ENCODE data around the gene EEIG2.

DNA sequence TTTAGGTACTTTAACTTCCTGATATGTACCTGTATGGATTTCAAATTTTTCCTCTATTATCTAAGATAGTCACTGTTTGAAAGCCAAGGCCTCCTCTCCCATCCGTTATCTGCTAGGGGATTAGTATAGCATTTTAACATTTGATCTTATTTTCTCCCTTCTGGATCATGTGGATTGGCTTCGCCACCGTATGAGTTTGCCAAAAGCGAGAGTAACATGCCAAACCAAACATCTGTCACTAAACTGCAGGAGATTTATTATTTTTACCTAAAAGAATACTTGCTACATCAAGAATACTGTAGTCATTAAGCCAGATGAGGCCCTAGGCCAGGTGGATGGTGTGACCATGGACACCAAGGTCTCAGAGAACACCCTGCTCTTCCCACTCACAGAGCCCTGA, 28.5 kb upstream of the EEIG2 start:
- TF ChIP-seq POLR2A (IDR thresholded peaks at IDR 0.05) = no peak
- TF ChIP-seq, protein P1, sequence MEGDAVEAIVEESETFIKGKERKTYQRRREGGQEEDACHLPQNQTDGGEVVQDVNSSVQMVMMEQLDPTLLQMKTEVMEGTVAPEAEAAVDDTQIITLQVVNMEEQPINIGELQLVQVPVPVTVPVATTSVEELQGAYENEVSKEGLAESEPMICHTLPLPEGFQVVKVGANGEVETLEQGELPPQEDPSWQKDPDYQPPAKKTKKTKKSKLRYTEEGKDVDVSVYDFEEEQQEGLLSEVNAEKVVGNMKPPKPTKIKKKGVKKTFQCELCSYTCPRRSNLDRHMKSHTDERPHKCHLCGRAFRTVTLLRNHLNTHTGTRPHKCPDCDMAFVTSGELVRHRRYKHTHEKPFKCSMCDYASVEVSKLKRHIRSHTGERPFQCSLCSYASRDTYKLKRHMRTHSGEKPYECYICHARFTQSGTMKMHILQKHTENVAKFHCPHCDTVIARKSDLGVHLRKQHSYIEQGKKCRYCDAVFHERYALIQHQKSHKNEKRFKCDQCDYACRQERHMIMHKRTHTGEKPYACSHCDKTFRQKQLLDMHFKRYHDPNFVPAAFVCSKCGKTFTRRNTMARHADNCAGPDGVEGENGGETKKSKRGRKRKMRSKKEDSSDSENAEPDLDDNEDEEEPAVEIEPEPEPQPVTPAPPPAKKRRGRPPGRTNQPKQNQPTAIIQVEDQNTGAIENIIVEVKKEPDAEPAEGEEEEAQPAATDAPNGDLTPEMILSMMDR (IDR thresholded peaks at IDR 0.05) = no peak
- no peak for TF ChIP-seq EP300 (IDR thresholded peaks at IDR 0.05)
